ENCODE data around the gene ENO4. TPM values are rescaled to one million over a fixed set of nuclear protein-coding genes. Genes with fewer than 3 reads are reported as not detected.
A peak's percentile ranks its signal among the peaks of the same experiment; 100 is the strongest.

Gene ENO4
- polyA plus RNA-seq (ENCODE audit: insufficient read length in 4 of 4): 1 to 10 TPM; 2.6 to 3.6 (median 2.9) TPM

GRCh38 chr10:116849248-116850057 is at the start of gene ENO4:
ENO4 (plus strand) TSS chr10:116849499; CDS start chr10:116849567, 68 bp downstream.
- peak; percentile 86 to 93 (median 88) for DNase-seq (ENCODE audit: low read depth in 4 of 4, low spot score in 3 of 4)

GRCh38 chr10:116800286-116800929 is 48.9 kb upstream of the ENO4 start:
- DNase-seq (ENCODE audit: low read depth in 4 of 4, low spot score in 3 of 4): no peak

- no peak for DNase-seq (ENCODE audit: low read depth in 4 of 4, low spot score in 3 of 4)
Measured at GRCh38 chr10:116801658-116802057, 47.6 kb upstream of the ENO4 start.

DNA sequence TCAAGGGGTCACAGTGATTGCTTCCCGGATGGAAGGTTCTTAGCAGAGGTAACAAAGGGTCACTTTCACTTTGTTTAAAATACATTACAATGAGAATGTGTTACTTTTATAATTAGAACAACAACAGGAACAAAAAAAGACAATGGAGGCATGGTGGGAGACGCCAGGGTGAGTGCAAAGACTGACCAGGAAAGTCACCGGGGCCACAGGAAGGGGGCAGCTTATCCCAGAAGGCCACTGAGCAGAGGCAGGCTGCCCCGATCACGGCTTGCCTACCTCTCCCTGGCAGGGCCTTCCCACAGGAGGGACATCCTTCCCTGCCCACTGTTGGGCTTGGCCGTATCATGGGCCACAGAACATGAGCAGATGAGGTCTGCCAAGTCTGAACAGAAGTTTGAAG is 46.8 kb upstream of the ENO4 start:
- no peak for DNase-seq (ENCODE audit: low read depth in 4 of 4, low spot score in 3 of 4)

DNA sequence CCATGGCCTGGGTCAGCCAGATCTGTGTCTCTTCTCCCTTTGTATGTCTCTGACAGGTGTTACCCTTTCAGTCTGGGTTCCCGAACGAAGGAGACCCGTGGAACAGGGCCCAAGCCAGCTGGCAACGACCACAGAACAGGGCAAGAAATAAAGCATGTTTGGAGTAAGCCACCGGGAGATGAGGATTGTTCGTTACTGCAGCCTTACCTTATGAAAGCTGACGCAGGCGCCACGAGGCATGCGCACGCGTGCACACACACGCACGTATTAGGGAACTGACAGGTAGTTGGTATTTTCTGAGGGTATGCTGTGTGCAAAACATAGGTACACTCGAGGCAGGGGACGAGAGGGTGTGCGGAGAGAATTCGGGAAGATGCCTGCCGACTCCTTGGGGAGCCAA is 46.4 kb upstream of the ENO4 start:
- no peak for DNase-seq (ENCODE audit: low read depth in 4 of 4, low spot score in 3 of 4)

DNA sequence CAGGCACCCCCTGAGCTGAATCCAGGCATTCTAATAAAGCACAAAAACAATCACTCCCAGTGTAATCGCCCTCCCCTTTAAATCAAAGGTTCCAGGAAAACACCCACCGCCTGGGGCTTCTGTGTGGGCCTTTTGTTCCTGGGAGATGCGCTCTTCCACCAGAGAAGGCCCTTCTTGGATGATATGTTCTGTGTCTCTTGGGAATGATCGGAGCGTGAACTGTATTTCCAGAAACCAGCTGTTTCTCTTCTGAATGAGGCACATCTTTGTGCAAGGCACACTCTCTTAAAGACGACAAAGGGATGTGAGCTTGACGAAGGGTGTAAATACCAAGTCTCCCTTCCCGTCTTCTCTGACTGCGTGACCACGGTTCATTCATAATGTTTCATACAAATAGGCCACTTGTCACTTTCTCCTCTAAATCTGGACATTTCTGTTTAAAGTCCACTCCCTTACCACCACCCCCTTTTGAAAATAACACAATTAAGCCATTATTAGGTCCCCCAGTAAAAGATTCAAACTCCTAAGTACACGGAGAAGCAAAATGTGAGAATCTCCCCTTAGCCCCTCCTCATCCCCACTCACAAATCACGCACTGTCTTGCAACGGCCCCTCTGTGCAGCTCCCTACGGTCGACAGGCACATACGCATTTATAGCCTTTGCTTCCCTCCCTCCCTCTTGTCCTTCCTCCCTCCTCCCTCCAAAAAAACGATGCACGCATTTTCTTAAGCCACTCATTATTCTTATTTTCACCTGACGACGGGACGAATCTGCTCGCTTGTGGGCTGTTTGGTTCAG is 45.6 kb upstream of the ENO4 start:
- DNase-seq (ENCODE audit: low read depth in 4 of 4, low spot score in 3 of 4): no peak

GRCh38 chr10:116808706-116809105 is 40.6 kb upstream of the ENO4 start:
- DNase-seq (ENCODE audit: low read depth in 4 of 4, low spot score in 3 of 4): no peak

DNA sequence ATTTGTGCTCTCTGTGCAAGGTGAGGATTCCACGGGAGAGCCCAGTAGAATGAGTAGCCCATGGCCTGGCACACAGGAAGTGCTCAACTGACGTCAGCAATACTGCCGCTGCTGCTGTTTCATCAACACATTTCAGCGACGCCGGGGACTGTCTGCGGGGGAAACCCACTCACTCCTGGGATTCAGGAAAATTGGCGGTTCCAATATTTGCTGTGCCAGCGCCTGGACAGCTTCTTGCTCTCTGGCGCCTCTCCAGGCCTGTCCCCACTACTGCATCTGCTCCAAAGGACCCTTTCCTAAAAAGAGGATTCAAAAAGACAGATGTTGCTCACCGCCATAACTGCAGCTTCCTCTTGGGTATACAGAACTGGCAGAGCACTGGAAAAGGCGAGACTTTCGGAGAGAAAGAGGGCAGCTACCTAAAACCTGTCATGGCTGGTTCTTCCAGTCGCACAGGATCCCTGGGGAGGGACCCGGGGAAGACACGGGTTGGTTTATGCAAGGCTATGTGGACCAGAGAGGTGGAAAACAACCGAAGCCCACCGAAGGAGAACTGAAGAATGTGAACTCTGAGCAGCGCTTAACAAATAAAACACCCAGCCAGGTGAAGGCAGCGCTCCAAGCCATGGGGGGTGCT is 39.7 kb upstream of the ENO4 start:
- DNase-seq (ENCODE audit: low read depth in 4 of 4, low spot score in 3 of 4): no peak

GRCh38 chr10:116810120-116810500 is 39.2 kb upstream of the ENO4 start:
- DNase-seq (ENCODE audit: low read depth in 4 of 4, low spot score in 3 of 4): no peak

DNA sequence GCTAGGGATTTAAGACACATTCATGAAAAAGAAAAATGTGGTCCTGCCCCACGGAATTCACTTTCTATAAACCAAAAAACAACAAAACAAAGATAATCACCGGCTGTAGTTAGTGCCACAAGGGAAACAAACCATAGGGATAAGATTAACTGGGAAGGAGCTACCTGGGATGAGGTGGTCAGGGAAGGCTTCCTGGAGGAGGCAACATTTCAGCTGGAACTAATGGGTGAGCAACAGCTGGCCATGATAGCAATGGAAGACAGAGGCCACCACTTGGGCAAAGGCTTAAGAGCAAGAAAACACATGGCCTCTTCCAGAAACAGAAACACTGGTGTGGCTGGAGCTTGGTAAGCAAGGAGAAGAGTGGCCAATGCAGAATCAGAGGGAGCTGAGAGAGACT is 38.4 kb upstream of the ENO4 start:
- no peak for DNase-seq (ENCODE audit: low read depth in 4 of 4, low spot score in 3 of 4)

DNA sequence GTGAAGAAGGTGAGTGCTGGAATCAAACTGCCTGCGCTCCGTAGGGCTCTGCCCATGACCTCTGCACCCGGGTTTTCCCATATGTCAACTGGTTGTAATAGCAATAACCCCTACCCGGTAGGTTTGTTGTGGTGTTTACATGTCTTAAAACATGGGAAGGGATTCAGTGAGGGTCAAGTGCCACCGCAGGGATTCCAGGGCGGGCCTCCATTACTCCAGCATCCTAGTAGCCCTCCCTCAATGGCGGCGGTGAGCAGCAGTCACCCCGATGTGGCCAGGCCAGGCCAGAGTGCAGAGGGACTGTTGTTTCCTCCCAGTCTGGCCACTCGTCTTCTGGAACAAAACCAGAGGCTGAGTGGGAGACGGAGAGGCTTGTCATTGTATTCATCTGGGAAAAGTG is 37.6 kb upstream of the ENO4 start:
- no peak for DNase-seq (ENCODE audit: low read depth in 4 of 4, low spot score in 3 of 4)

DNA sequence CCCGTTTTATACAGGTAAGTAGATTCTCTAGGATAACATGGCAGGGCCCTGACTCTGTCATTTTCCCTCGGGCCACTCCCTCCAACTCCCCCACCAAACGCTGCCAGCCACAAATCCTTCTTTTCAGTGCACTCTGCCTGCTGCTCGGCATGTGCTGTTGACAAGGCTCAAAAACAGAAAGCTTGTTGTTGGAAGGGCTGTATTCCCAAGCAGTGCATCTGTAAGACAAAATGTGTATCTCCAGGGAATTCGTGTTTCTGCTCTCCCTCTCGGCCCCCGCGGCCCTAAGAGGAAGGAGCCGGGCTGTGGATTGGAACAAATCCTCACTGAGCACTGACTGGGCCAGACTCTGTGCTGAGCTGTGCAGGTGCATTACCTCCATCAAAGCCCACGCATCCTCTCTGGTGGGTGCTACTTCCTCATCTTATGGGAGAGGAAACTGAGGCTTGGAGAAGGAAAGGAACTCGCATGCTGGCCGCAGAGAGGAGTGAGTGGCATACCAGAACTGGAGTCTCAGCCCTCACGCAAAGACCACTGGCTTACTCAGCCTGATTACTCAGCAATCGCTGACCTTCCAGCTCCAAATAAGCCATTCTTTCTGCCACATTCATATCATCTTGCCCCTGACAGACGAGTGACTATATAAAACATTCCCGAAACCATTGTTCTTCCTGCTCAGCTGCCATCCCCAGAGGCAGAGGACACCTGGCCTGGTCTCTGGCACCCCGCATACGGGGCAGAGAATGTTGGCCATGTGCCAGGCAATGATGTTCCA is 33.5 kb upstream of the ENO4 start:
- no peak for DNase-seq (ENCODE audit: low read depth in 4 of 4, low spot score in 3 of 4)

GRCh38 chr10:116817178-116817577 is 32.1 kb upstream of the ENO4 start:
- no peak for DNase-seq (ENCODE audit: low read depth in 4 of 4, low spot score in 3 of 4)

- no peak for DNase-seq (ENCODE audit: low read depth in 4 of 4, low spot score in 3 of 4)
Measured at GRCh38 chr10:116817780-116818343, 31.4 kb upstream of the ENO4 start.

- no peak for DNase-seq (ENCODE audit: low read depth in 4 of 4, low spot score in 3 of 4)
Measured at GRCh38 chr10:116819999-116820677, 29.2 kb upstream of the ENO4 start.

DNA sequence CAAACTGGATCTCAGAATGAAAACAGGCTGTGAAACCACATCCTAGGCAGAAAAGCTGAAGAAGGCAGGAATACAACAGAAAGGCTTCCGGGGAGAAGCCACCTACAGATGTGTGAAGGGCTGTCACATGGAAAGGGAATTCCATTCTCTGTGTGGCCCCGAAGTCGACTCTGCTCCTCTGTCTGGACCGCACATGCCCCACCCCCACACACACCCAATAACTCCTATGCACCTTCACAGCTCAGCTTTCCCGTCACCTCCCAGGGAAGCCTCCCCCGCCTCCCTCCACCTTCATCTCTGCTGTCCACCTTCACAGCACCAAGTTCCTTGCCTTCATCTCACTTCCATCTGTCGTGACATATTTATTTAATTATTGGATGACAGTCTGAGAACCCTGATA is 23.4 kb upstream of the ENO4 start:
- no peak for DNase-seq (ENCODE audit: low read depth in 4 of 4, low spot score in 3 of 4)

GRCh38 chr10:116826803-116827202 is 22.5 kb upstream of the ENO4 start:
- no peak for DNase-seq (ENCODE audit: low read depth in 4 of 4, low spot score in 3 of 4)

DNA sequence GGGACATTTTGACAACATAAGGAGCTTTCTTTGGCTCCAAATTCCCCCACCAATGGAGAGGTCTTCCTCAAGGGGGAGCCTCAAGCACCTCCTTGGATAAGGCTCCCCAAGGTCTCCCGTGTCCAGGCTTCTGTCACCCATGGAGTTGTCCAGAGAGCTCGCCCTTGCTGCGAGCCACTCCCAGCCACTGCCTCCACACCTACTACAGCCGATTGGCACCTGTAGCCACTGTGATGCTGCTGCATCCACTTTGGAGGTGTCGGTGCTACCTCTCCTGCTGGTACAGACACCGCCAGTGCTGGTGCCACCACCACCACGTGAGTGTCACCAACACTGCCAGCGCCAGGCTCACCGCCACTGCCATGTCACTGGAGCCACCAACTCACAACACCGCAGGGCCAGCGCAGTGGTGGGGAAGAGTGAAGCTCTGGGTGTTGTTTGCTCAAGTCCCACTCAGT is 22.1 kb upstream of the ENO4 start:
- DNase-seq (ENCODE audit: low read depth in 4 of 4, low spot score in 3 of 4): no peak

- no peak for DNase-seq (ENCODE audit: low read depth in 4 of 4, low spot score in 3 of 4)
Measured at GRCh38 chr10:116828116-116828515, 21.2 kb upstream of the ENO4 start.

Data from right renal pelvis (tissue), 4 donors.